HEK293 (cell line): ENCODE results near the gene RBP4.
"Not testable (repeated sequence)": the region's sequence is repeated elsewhere in the genome, so short reads cannot be mapped to it uniquely, and the experiment has no call there.

Source experiments
- CTCF ChIA-PET: fragments of 350-600 bp; formaldehyde crosslinking; extraction: SDS; loops from one replicate; lab custom pipeline; 2021; ENCODE audit warnings: antibody characterized with exemption; lab: Yijun Ruan, JAX
- POLR2A ChIA-PET: fragments of 300-600 bp; formaldehyde crosslinking; extraction: SDS; loops from one replicate; lab custom pipeline; 2020; ENCODE audit warnings: antibody characterized with exemption, inconsistent platforms; lab: Yijun Ruan, JAX
- H3K27ac ChIP-seq: fragments of 200-500 bp; sonication (Bioruptor generic); 2 replicates; pipeline ENCODE4 v1.5.1; 2014; ENCODE audit warnings: low read depth, low read length, control low read depth, inconsistent platforms; ENCODE audit errors: extremely low read depth
- H3K36me3 ChIP-seq, 2 experiments: fragments of 200-500 bp in 1 of 2; sonication (Bioruptor generic) in 1 of 2; 1 replicate in 1 of 2; 2 replicates in 1 of 2; pipeline ENCODE4 v1.5.1; 2014 to 2017; ENCODE audit warnings: inconsistent platforms in 2 of 2, low read length in 2 of 2; ENCODE audit not compliant: control insufficient read depth in 2 of 2, insufficient read depth in 1 of 2
- H3K4me1 ChIP-seq: fragments of 200-500 bp; sonication (Bioruptor generic); 2 replicates; pipeline ENCODE4 v1.5.1; 2014; ENCODE audit warnings: mild to moderate bottlenecking, low read length, inconsistent platforms; ENCODE audit not compliant: control insufficient read depth, insufficient read depth
- H3K4me3 ChIP-seq: 2 replicates; pipeline ENCODE4 v1.5.1; 2011; ENCODE audit warnings: low read depth, mild to moderate bottlenecking, control low read depth, low read length, moderate library complexity
- H3K9me3 ChIP-seq: fragments of 200-500 bp; sonication (Bioruptor generic); 2 replicates; pipeline ENCODE4 v1.5.1; 2014; ENCODE audit warnings: low read depth, low read length, inconsistent platforms; ENCODE audit not compliant: control insufficient read depth, insufficient read depth
- BCL11A ChIP-seq: fragments of 450-650 bp; formaldehyde crosslinking; IDR thresholded peaks from 2 replicates; pipeline ENCODE4 v1.5.1; 2016; ENCODE audit warnings: low read depth, missing biosample characterization, missing genetic modification characterization
- EGR2 ChIP-seq: fragments of 450-650 bp; formaldehyde crosslinking; IDR thresholded peaks from 2 replicates; pipeline ENCODE4 v1.5.1; 2016; ENCODE audit warnings: low read depth, missing biosample characterization, missing genetic modification characterization
- GFI1B ChIP-seq: fragments of 450-650 bp; formaldehyde crosslinking; IDR thresholded peaks from 2 replicates; pipeline ENCODE4 v1.5.1; 2016; ENCODE audit warnings: missing biosample characterization, missing genetic modification characterization
- RBAK ChIP-seq: fragments of 450-650 bp; formaldehyde crosslinking; IDR thresholded peaks from 2 replicates; pipeline ENCODE4 v1.5.1; 2016; ENCODE audit warnings: missing biosample characterization, missing genetic modification characterization
- REPIN1 ChIP-seq: fragments of 450-650 bp; formaldehyde crosslinking; IDR thresholded peaks from 2 replicates; pipeline ENCODE4 v1.5.1; 2017; ENCODE audit warnings: missing biosample characterization, missing genetic modification characterization, low read depth
- ZBTB21 ChIP-seq: fragments of 450-650 bp; formaldehyde crosslinking; IDR thresholded peaks from 2 replicates; pipeline ENCODE4 v1.5.1; 2017; ENCODE audit warnings: missing biosample characterization, missing genetic modification characterization
- ZFHX2 ChIP-seq: fragments of 450-650 bp; formaldehyde crosslinking; conservative IDR thresholded peaks from 2 replicates; pipeline ENCODE4 v1.5.1; 2016; ENCODE audit warnings: missing biosample characterization, missing genetic modification characterization
- ZFP3 ChIP-seq: fragments of 450-650 bp; formaldehyde crosslinking; IDR thresholded peaks from 2 replicates; pipeline ENCODE4 v1.5.1; 2016; ENCODE audit warnings: low read depth, missing biosample characterization, missing genetic modification characterization
- ZNF157 ChIP-seq: fragments of 450-650 bp; formaldehyde crosslinking; IDR thresholded peaks from 2 replicates; pipeline ENCODE4 v1.5.1; 2016; ENCODE audit warnings: missing biosample characterization, missing genetic modification characterization
- ZNF248 ChIP-seq: fragments of 450-650 bp; formaldehyde crosslinking; IDR thresholded peaks from 2 replicates; pipeline ENCODE4 v1.5.1; 2017; ENCODE audit warnings: missing biosample characterization, missing genetic modification characterization
- ZNF529 ChIP-seq: fragments of 450-650 bp; formaldehyde crosslinking; IDR thresholded peaks from 2 replicates; pipeline ENCODE4 v1.5.1; 2017; ENCODE audit warnings: missing genetic modification characterization, missing biosample characterization; ENCODE audit not compliant: insufficient replicate concordance
- ZNF549 ChIP-seq: fragments of 450-650 bp; IDR thresholded peaks from 2 replicates; pipeline ENCODE4 v1.5.1; 2018; ENCODE audit warnings: missing biosample characterization, missing genetic modification characterization, mild to moderate bottlenecking, inconsistent platforms, moderate library complexity
- ZNF624 ChIP-seq: fragments of 450-650 bp; formaldehyde crosslinking; IDR thresholded peaks from 2 replicates; pipeline ENCODE4 v1.5.1; 2017; ENCODE audit warnings: missing biosample characterization, missing genetic modification characterization
- ZNF626 ChIP-seq: fragments of 450-650 bp; sonication (Bioruptor Pico); formaldehyde crosslinking; IDR thresholded peaks from 2 replicates; pipeline ENCODE4 v1.5.1; 2018; ENCODE audit warnings: missing biosample characterization, missing genetic modification characterization, inconsistent platforms
- ZXDB ChIP-seq: fragments of 450-650 bp; formaldehyde crosslinking; IDR thresholded peaks from 2 replicates; pipeline ENCODE4 v1.5.1; 2016; ENCODE audit warnings: missing biosample characterization, missing genetic modification characterization
- TF ChIP-seq, protein P1 (sequence below): fragments of 450-650 bp; formaldehyde crosslinking; IDR thresholded peaks from 2 replicates; pipeline ENCODE4 v1.5.1; 2017; ENCODE audit warnings: missing biosample characterization, missing genetic modification characterization
- TF ChIP-seq, protein P2 (sequence below): fragments of 450-650 bp; formaldehyde crosslinking; conservative IDR thresholded peaks from 2 replicates; pipeline ENCODE4 v1.5.1; 2016; ENCODE audit warnings: low read depth, missing biosample characterization, missing genetic modification characterization
- TF ChIP-seq, protein P3 (sequence below): fragments of 450-650 bp; IDR thresholded peaks from 2 replicates; pipeline ENCODE4 v1.5.1; 2018; ENCODE audit warnings: missing biosample characterization, mild to moderate bottlenecking, missing genetic modification characterization
- TF ChIP-seq, protein P4 (sequence below): fragments of 450-650 bp; formaldehyde crosslinking; IDR thresholded peaks from 2 replicates; pipeline ENCODE4 v1.5.1; 2016; ENCODE audit warnings: missing biosample characterization, missing genetic modification characterization
- TF ChIP-seq, protein P5 (sequence below): fragments of 450-650 bp; formaldehyde crosslinking; IDR thresholded peaks from 2 replicates; pipeline ENCODE4 v1.5.1; 2016; ENCODE audit warnings: missing biosample characterization, missing genetic modification characterization, borderline replicate concordance

Gene RBP4

DNA sequence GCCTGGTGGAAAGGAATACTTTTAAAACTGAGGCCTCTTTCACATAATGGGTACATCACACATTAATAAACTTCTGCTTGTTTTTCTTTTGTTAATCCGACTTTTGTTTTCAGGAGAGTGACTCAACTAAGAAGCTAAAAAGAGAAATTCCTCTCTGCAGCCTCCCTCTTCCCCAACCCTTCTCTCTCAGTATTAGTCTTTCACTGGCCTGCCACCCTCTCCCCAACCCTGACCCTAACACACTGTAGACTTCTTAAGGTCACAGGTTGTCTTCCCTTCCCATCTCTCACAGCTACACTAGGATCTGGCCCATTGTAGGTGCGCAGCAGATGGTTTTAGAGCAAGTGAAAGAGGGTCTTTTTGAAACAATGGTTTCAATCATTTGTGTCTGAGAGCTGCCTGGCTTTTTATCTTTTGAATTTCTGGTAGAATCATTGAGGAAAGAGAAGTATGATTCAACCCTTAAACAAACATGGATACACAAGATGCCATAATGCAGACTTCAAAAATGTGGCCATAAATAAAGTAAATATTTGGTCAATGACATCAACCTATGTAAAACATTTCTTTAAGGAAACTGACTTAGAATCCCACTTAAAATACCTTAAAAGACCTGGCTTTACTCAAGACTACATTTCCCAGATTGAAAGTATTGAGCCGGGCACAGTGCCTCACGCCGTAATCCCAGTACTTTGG is 52.5 kb downstream of the RBP4 start (continued):
- no peak for TF ChIP-seq EGR2 (tag by site-specific recombination)

DNA sequence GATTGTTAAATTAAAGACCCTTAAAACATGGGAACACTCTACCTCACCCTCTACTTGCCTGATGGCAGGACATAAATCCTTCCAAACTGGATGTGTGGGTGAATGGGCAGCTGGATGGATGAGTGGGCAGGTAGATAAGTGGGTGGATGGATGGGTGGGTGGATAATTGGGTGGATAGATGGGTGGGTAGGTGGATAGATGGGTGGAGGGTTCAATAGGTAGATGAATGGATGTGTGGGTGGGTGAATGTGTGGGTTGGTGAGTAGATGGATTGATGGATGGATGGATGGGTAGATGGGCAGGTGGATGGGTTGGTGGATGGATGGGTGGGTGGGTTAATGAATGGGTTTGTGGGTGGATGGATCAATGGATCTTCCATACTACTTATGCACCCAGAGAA is 53.5 kb downstream of the RBP4 start:
- TF ChIP-seq GFI1B (tag by site-specific recombination) (no peak), ZFHX2 (peak; percentile 100), REPIN1 (no peak), ZNF626 (no peak), BCL11A (tag by site-specific recombination) (no peak), EGR2 (tag by site-specific recombination) (peak; percentile 100), ZNF248 (tag by site-specific recombination) (no peak)
- TF ChIP-seq, all 188 proteins: peak for 2
- H3K36me3 ChIP-seq: no peaks in the 10 kb centered on the region
- POLR2A ChIA-PET: no interaction called here
- CTCF ChIA-PET: no interaction called here
- no peak overlapping the region for H3K27ac ChIP-seq
- H3K9me3 ChIP-seq: no peaks in the 10 kb centered on the region
- H3K4me3 ChIP-seq: no peak overlapping the region
- H3K4me1 ChIP-seq: no peaks in the 10 kb centered on the region

DNA sequence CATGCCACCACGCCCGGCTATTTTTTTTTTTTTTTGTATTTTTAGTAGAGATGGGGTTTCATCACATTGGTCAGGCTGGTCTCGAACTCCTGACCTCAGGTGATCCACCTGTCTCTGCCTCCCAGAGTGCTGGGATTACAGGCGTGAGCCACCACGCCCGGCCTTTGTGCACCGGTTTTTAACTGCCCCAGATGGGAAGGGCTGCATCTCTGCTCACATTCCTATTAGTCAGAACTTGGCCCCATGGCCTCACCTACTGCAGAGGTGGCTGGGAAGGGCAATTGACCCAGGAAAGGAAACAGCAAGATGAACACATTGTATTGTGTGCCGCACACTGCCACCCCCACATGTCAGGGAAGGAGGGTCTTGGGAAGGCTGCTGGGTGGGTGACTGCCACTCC is 54.0 kb downstream of the RBP4 start:
- CTCF ChIA-PET, H3K36me3 ChIP-seq, H3K4me1 ChIP-seq, H3K27ac ChIP-seq, H3K9me3 ChIP-seq, POLR2A ChIA-PET, H3K4me3 ChIP-seq: not testable (repeated sequence)

DNA sequence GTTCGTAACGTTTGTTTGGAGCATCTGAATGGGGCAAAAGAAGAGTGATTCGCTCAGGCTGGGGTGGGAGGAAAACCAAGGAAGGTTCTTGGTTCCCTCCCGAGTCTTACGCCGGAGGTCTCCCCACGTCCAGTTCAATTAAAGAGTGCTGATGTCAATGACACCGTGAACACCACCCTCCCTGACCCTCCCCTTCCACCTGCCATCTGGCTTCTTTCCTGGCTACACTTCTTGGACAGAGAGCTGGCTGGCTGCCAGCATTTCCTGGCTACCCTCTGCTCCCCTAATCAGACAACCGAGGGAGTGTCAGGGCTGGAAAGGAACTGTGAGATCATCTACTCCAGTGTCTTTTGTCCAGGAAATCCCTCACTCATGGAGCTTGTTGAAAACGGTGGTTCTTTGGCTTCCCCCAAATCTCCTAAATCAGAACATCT is 58.7 kb downstream of the RBP4 start:
- Histone ChIP-seq H3K9me3 (no peaks in the 10 kb centered on the region), H3K4me3 (peak overlapping the region; percentile 37), H3K4me1 (no peaks in the 10 kb centered on the region), H3K27ac (no peak overlapping the region), H3K36me3 (no peaks in the 10 kb centered on the region)
- ChIA-PET POLR2A (interaction anchor here (1.2 kb wide), 1 partner anchor 46 kb away, joined by 3 read pairs; the partner anchor contains the start of gene CEP55), CTCF (interaction anchor here (0.7 to 2.9 kb wide), 23 partner anchors 8 to 723 kb away, joined by 3 to 27 read pairs (median 5); partner anchors contain the start of gene MYOF)
- TF ChIP-seq, protein P1, sequence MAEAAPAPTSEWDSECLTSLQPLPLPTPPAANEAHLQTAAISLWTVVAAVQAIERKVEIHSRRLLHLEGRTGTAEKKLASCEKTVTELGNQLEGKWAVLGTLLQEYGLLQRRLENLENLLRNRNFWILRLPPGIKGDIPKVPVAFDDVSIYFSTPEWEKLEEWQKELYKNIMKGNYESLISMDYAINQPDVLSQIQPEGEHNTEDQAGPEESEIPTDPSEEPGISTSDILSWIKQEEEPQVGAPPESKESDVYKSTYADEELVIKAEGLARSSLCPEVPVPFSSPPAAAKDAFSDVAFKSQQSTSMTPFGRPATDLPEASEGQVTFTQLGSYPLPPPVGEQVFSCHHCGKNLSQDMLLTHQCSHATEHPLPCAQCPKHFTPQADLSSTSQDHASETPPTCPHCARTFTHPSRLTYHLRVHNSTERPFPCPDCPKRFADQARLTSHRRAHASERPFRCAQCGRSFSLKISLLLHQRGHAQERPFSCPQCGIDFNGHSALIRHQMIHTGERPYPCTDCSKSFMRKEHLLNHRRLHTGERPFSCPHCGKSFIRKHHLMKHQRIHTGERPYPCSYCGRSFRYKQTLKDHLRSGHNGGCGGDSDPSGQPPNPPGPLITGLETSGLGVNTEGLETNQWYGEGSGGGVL (tag by site-specific recombination): peak; percentile 95
- no peak for TF ChIP-seq ZNF529 (tag by site-specific recombination)
- TF ChIP-seq ZNF157 (tag by site-specific recombination): no peak
- TF ChIP-seq, protein P2, sequence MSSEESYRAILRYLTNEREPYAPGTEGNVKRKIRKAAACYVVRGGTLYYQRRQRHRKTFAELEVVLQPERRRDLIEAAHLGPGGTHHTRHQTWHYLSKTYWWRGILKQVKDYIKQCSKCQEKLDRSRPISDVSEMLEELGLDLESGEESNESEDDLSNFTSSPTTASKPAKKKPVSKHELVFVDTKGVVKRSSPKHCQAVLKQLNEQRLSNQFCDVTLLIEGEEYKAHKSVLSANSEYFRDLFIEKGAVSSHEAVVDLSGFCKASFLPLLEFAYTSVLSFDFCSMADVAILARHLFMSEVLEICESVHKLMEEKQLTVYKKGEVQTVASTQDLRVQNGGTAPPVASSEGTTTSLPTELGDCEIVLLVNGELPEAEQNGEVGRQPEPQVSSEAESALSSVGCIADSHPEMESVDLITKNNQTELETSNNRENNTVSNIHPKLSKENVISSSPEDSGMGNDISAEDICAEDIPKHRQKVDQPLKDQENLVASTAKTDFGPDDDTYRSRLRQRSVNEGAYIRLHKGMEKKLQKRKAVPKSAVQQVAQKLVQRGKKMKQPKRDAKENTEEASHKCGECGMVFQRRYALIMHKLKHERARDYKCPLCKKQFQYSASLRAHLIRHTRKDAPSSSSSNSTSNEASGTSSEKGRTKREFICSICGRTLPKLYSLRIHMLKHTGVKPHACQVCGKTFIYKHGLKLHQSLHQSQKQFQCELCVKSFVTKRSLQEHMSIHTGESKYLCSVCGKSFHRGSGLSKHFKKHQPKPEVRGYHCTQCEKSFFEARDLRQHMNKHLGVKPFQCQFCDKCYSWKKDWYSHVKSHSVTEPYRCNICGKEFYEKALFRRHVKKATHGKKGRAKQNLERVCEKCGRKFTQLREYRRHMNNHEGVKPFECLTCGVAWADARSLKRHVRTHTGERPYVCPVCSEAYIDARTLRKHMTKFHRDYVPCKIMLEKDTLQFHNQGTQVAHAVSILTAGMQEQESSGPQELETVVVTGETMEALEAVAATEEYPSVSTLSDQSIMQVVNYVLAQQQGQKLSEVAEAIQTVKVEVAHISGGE (tag by site-specific recombination): no peak
- no peak for TF ChIP-seq ZFP3 (tag by site-specific recombination)
- TF ChIP-seq, protein P3, sequence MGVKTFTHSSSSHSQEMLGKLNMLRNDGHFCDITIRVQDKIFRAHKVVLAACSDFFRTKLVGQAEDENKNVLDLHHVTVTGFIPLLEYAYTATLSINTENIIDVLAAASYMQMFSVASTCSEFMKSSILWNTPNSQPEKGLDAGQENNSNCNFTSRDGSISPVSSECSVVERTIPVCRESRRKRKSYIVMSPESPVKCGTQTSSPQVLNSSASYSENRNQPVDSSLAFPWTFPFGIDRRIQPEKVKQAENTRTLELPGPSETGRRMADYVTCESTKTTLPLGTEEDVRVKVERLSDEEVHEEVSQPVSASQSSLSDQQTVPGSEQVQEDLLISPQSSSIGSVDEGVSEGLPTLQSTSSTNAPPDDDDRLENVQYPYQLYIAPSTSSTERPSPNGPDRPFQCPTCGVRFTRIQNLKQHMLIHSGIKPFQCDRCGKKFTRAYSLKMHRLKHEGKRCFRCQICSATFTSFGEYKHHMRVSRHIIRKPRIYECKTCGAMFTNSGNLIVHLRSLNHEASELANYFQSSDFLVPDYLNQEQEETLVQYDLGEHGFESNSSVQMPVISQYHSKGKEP (tag by site-specific recombination): no peak
- TF ChIP-seq RBAK: no peak
- TF ChIP-seq ZBTB21: no peak
- TF ChIP-seq, protein P4, sequence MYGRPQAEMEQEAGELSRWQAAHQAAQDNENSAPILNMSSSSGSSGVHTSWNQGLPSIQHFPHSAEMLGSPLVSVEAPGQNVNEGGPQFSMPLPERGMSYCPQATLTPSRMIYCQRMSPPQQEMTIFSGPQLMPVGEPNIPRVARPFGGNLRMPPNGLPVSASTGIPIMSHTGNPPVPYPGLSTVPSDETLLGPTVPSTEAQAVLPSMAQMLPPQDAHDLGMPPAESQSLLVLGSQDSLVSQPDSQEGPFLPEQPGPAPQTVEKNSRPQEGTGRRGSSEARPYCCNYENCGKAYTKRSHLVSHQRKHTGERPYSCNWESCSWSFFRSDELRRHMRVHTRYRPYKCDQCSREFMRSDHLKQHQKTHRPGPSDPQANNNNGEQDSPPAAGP (tag by site-specific recombination): peak; percentile 82
- TF ChIP-seq ZNF624 (tag by site-specific recombination): no peak
- TF ChIP-seq ZXDB (tag by site-specific recombination): no peak; the same call in 1 of the 2 replicates
- TF ChIP-seq, protein P5, sequence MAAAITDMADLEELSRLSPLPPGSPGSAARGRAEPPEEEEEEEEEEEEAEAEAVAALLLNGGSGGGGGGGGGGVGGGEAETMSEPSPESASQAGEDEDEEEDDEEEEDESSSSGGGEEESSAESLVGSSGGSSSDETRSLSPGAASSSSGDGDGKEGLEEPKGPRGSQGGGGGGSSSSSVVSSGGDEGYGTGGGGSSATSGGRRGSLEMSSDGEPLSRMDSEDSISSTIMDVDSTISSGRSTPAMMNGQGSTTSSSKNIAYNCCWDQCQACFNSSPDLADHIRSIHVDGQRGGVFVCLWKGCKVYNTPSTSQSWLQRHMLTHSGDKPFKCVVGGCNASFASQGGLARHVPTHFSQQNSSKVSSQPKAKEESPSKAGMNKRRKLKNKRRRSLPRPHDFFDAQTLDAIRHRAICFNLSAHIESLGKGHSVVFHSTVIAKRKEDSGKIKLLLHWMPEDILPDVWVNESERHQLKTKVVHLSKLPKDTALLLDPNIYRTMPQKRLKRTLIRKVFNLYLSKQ: no peak
- TF ChIP-seq ZNF549 (tag by site-specific recombination): no peak
